Cerebellar cortex (tissue), 1 donor: ENCODE data around the gene TOM1.

ENCODE experiments used
- DNase-seq: peaks from one replicate; pipeline ENCODE4 v3.0.0-alpha.2; 2015; ENCODE audit warnings: low spot score

Gene TOM1

DNA sequence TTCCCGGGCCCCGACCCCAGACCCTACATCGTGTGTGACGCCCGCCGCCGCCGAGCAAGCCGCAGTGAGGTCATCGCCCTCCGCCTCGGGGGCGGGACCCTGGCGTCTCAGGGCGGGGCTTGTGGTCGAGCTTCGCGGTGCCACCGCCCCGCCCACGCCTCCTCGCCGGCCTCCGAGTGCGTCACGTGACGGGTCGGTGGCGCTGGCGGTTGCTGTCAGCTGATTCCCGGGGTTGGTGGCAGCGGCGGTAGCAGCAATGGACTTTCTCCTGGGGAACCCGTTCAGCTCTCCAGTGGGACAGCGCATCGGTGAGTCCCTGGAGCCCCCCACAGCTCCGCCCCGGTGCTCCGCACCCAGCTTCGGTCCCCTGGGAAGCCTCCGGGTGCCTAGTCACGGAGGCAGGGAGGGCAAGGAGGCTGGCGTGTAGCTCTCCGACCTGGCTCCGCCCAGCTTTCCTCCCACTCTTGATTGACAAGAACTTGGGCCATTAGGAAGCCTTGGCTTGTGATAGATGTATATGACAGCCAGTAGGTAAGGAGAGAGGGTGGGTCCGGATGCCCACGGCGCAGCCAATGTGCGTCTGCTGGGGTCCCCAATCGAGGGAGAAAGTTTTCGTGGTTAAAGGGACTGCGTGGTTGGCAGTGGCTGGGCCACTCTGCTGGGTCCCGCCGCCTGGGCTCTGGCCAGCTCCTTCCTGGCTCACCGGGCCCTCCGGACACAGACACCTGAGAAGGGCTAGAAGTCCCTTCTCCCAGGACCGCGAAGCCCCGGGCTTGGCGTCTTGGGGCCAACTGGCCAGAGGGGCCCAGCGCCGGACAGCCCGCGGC, at the start of gene TOM1:
Gene TOM1 (plus strand): TSS at position 222 of the 827 bp plus-strand sequence. CDS start 35 bp downstream, at position 257.
- DNase-seq = peak; percentile 99

DNA sequence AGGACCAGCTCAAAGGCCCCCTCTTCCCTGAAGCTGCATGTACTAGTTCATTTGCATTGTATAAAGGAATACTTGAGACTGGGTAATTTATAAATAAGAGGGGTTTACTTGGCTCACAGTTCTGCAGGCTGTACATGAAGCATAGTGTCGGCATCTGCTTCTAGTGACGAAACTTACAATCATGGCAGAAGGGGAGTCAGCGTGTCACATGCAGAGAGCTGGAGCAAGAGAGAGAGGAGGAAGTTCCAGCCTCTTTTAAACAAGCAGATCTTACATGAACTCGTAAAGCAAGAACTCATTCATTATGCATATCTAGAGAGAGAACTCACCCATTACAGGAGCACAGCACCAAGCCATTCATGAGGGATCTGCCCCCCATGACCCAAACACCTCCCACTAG, 49.5 kb upstream of the TOM1 start:
- no peak for DNase-seq

DNA sequence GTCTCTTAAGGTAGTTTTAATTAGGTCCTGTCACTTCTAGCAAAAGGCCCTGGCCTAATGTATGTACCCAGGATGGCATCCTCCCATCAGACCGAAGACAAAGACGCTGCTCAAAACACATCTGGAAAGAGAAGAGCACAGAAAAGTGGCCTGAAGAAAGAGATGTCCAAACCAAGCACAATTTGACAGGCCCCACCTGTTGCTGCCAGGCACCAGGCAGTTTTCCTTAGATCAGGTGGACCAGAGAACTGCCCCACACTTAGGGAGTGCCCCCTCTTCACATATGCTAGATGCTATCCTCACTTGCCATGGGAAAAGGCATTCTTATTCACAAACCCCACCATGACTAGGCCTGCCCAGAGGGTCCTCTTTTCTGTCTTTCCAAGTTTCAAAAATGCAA, 45.7 kb upstream of the TOM1 start:
- DNase-seq = no peak

DNA sequence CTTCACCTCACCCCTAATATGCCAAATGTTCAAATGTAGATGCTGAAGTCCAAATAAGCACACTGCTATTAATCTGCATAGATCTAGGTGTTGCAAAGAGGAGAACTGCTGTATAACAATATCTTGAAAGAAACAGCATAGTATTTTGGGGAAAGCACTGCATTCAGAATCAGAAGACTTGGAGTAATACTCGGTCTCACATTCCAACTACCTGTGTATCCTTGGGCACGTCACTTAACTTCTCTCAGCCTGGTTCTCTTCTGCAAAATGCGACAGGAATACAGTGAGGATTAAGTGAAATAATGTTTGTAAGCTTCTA, 42.7 kb upstream of the TOM1 start:
- no peak for DNase-seq

DNA sequence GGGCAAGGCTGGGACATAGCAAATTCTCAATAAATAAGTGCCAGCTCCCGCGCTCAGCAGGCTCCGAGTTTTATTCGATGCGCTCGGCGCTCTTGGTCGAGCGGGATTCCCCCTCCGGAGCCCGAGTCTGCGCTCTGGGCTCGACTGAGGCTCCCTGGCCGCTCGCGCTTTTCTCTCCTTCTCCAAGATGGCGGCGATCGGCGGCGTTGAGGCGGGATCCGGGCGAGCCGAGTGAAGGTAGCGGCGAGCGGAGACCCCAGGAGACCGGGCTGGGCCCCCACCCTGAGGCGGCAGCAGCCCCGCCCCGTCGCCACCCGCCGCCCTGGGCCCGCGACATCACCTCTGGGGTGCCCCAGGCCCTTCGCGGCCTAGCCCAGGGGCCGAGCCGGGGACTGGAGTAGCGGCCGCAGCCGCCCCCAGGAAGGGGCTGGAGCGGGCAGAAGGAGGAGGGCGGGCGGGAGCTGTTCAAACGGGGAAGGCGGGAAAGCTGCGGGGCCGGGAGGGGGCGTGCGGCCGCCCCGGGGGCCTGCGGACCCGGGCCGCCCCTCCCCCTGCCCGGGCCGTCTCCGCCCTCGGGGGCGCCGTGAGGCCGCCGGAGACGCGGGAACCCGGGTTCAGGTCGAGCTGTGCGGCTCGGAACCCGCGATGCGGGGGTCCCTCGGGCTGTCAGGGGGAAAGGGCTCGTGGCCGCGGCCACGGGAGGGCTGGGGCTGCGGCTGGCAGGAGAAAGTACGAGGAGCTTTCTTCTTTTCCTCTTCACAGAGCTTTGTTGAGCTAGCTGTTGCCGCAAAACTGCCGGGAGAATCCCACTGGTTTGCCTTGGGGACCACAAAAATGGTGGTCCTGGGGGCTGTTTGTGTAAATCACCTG, 42.1 kb upstream of the TOM1 start, which contains the start of gene HMGXB4:
Gene HMGXB4 (plus strand): TSS at position 173 of the 870 bp plus-strand sequence. CDS start 4,898 bp downstream, outside the sequence.
- DNase-seq = peak; percentile 88

DNA sequence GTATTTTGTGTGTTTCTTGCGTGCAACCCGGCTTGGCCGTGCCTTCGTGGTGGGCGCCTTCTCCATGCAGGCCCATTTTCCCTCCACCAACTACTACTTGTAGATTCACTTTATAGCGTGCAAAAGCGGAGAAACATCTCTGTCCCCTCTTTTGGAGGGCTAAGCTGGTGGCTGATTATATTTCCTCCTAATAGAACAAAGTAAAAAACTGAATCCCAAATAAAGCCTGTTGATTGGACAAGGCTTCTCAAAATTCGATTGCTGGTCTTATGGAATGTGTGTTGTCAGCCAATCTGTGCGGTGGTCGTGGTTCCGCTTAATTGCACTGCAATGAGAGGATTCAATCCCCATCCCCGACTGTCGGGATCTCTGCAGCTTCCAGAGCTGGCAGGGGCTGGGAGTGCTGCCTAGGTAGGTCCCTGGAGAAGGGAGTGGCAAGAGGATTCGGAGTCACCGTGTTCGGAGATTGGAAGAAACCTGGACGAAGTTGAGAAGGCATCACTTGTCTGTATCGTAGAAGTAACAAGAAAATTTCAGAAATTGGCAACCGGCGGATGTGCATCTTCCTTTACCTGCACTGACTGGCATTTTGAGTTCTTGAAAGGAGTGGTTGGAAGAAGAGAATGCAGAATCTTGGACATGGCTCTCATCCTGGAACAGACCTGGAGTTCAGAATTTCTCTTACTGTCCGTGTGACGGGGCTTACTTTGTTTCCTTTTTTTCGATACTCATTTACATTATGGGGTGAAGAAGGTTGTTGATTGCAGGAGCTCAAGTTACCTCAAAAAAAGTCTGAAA, 41.3 kb upstream of the TOM1 start:
- peak; percentile 33 for DNase-seq

DNA sequence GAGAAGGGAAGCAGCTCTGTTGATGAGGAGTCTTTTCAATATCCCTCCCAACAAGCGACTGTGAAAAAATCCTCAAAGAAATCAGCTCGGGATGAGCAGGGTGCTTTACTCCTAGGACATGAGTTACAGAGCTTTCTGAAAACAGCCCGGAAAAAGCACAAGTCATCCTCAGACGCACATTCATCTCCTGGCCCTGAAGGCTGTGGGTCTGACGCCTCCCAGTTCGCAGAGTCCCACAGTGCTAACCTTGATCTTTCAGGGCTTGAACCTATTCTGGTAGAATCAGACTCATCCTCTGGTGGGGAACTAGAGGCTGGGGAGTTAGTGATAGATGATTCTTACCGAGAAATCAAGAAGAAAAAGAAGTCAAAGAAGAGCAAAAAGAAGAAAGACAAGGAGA, 34.7 kb upstream of the TOM1 start:
- DNase-seq = no peak

DNA sequence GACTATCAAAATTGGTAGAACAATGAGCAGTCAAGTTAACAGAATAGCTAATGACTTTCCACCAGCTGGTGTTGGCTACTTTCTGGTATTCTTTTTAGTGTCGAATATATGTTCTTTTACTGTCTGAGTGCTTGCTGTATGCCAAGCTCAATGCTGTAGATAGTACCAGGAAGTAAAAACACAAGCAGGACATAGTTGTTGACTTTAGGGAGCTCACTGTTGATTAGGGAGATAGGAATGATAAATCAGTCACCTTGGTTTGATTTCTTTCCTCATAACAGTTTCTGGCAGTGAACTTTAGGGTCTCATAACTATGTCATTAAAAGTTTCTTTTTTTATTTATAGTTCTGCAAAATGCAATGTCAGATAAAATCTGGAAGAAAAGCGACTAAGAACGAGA, 33.4 kb upstream of the TOM1 start:
- no peak for DNase-seq

DNA sequence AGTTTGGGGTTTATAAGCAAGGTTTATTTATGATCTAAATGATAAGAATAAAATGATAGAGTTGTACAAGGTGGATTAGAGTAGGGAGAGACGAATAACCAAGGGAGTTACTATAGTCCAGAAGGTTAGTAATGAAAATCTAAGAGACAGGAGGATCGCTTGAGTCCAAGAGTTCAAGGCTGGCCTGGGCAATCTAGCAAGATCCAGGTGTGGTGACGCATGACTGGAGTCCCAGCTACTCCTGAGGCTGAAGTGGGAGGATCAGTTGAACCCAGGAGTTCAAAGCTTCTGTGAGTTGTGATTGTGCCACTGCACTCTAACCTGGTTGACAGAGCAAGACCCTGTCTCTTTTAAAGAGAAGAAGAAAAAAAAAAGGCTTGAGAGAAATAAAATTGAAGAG, 30.1 kb upstream of the TOM1 start:
- DNase-seq = no peak

DNA sequence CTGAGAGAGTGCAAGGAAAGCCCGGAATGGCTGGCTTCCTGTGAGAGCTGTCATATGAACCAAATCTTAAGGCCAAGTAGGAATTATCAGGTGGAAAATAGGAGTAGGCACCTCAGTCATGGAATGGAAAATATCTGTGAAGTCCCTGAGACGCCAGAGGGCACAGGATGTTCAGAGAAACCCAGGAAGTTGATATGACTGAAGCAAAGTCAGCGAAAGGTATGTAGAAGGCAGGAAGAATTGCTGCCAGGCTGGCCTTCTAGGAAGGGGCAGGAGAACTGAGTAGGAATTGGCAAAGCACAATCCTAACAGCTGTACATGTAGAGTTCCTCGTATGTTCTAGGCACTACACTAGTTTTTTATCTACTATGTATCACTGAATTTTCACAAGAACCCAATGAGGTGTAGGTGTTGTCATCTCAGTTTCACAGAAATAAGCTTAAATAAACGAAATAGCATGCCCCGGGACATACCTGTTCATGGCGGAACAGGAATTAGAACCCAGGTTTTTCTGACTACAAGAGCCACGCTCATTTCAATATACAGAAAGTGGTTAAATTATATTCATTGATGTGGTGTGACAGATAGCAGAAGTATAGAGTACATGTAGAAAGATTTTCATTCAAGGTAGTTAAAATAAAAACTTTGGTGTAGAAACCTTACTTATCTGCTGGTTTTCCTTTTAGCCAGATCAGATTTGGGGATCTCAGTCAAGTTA, 25.4 kb upstream of the TOM1 start:
- no peak for DNase-seq

DNA sequence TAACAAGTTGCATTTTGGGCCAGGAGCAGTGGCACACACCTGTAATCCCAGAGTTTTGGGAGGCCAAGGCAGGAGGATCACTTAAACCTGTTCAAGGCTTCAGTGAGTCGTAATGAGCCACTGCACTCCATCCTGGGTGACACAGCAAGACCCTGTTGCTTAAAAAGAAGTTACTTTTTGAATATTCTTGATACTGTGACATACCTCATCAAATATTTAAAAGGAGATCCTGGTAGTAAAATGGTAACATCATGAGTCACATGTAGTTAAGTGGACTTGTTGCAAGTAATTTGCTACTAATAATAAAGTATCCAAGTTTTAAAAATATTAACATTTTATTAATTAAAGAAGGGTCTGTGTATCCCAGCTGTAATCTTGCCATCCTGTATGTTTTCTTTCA, 24.1 kb upstream of the TOM1 start:
- DNase-seq = no peak

DNA sequence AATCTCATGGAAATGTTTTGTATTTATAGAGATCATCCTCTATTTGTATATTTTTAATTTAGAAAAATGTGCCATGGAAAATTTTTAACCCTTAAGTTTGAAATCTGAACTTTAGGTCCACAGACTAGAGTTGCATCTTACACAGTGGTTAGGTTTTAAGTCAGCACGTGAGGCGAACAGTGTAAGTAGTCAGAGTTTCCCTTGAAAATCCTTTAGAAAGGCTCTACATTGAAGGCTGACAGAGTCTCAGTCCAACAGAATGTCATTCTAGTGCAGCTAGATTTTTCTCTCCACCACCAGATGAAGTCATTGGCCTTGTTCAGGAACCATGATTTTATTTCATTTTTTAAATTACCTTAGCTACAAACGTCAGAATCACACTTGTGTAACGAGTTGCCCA, 23.7 kb upstream of the TOM1 start:
- no peak for DNase-seq

DNA sequence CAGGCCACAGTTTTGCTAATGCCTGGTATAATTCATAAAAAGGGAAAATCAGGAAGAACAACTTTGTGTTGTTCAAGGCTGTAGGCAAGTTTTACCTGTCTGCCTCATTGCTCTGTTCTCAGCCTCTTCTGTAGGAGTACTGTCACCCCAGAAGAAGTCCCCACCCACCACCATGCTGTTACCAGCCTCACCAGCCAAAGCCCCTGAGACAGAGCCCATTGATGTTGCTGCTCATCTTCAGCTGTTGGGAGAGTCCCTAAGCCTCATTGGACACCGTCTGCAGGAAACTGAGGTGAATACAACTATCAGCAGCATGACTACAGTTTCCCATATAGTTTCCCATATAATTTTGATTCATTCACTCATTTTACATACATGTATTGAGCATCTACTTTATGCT, 11.6 kb upstream of the TOM1 start:
- no peak for DNase-seq

DNA sequence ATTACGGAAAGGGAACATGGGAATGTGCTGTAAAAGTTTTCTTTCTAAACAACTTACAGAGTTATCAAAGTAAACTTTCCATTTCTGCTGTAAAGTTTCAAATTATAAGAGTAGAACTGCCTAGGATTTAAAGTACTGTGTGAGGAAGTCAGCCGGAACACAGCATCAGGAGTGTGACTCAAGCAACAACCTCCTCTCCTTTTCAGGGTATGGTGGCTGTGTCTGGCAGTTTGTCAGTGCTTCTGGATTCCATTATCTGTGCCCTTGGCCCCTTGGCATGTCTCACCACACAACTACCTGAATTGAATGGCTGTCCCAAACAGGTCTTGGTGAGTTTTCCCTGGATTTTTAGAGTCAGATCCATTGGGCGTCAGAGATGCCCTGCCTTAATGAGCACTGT, 6.9 kb upstream of the TOM1 start:
- no peak for DNase-seq

DNA sequence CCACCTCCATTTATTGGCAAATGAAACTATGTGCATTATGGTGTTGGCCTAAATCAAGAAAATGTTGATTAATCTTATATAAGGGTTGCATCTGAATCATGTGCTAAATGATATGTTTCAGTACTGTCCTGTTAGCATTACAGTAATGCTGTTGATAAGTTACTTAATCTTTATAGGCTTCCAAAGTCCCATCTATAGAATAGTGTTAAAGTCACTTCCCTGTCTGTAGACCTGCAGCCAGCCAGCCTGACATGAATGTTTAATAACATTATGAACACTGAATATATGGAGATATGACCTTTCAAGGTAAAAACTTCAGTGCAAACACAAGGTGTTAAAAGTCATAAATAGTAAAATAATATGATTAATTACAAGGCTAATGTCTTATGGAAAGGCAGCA, 3.6 kb upstream of the TOM1 start:
- no peak for DNase-seq

DNA sequence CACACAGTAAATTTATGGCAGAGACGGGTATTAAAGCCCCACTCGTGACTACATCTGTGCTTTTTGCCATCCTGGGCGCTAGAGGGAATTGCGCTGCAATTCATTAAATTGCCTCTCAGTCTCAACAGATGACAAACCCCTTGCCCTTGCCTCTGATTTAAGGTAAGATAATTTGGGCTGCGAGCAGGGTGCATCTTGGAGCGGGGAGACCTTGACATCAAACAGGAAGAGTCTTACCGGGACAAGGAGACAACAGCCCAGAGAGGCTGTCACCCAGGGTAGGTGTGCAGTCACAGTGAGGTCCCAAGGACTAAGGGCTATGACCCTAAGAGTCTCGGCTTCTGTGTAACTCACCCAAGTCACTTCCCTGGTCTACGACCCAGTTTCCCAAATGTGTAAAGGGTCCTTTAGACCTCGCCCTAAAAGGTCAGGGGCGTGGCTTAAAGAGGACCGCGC, 449 bp upstream of the TOM1 start:
- DNase-seq = no peak

DNA sequence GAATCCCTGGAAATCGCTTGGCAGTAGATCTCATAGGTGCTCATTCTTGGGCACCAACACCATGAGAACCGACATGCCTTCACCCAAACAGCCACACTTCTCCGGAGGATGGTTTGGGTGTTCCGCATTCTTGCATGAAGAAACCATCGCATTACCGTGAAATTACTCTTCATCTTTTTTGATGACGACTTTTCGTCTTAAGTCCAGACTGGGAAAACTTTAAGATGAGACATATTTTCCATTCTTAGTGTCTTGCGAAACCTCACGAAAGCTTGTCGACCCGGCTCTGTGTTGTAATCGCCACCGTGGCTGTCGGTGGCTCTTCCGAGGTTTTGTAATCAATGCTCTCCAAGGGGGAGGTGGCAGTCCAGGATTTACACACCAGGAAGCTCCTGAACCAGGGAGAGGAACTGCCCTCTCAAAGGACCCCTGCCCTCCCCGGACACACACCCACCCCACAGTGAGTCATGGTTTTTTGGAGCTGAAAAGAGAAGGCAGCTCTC, 1.7 kb downstream of the TOM1 start:
- no peak for DNase-seq

DNA sequence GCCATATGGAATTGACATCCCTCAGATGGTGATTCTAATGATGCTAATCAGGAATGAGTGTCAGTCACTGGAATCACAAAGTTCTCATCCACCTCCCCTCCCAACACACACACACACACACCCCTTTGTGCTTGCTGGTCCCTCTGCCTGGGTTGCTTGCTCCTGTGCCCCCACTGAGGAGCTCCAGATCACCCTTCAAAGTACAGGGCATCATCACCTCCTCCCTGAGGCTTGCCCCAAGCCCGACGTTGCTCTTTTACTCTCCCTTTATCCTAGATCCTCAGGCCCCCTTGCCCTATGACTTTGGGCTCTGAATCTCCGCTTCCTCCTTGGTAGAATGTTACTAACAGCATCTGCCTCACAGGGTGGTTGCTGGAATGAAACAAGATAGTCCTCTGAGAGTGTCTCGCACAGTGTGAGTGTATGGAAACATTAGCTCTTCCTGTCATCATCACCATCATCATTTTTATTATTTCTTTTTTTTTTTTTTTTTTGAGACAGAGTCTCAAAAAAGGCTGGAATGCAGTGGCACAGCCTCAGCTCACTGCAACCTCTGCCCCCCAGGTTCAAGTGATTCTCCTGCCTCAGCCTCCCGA, 3.4 kb downstream of the TOM1 start:
- no peak for DNase-seq

DNA sequence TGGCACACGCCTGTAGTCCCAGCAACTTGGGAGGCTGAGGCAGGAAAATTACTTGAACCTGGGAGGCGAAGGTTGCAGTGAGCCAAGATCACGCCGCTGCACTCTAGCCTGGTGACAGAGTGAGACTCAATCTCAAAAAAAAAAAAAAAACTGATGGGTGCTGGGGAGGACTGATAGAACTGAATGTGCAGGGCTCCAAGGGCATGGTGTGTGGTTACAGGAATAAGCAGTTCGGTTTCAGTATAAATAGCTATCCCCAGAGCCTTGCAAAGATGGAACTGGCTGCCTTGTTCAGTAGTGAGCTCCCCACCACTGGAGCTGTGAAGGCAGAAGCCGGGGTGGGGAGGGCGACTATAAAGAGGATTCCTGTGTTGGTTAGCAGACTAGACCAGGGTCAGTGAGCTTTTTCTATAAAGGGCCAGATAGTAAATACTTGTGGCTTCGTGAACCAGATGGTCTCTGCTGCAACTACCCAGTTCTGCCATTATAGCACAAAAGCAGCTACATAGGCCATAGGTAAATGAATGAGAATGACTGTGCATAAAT, 5.9 kb downstream of the TOM1 start:
- DNase-seq = no peak

DNA sequence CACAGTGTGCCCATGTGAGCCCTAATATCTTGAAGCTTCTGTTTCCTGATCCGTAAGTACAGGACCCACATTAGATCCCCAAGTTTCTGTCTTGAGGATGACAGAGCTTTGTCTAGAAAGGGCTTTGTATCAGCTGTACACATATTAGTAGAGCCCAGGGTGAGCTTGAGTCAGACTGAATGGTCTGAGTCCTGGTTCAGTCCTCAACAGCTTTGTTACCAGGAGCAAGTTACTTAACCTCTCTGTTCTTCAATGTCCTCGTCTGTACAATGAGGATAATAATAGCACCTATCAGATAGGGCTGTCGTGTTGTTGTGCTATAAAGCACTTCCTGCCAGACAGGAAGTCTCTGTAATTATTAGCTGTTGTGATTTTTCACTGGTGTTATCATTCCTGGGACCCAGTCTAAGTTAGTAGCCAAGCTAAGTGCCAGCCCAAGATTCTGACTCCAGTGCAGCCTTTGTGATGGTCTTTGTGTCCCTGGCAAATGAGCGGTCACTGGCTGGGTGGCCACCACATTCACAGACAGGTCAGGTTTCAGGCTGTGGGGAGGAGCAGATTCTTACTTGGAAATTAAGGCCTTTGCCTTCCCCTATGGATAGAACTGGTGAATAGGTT, 6.8 kb downstream of the TOM1 start:
- no peak for DNase-seq
